ENCODE data around the gene NUDT14. TPM values are rescaled to one million over a fixed set of nuclear protein-coding genes. Genes with fewer than 3 reads are reported as not detected.

Gene NUDT14
- total RNA-seq, 1 donor from 2014 or later: 39.1 TPM

DNA sequence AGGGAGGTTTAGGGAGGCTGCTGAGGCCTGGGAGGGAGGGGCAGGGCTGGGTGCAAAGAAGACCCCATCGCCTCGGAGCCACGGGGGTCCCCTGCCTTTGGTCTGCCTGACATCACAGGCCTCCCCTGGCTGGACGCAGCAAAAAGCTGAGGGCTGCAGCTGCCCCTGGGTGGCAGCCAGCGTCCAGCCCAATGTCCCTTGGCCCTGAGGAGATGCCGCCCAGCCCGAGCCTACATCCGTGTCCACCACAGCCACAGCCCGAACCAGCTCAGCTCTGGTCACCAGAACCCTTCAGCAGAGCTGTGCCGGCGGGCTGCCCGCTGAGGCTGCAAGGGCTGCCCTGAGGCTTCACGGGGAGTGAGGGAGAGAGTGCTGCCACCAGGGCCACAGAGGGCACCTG, 1.9 kb downstream of the NUDT14 start:
- no peak for DNase-seq (ENCODE audit: extremely low spot score, unreplicated experiment)
- Mint-ChIP-seq H3K4me1 (ENCODE audit: unreplicated experiment) (peaks cover 7% of the 10 kb centered on the region), H3K4me3 (ENCODE audit: unreplicated experiment) (no peak overlapping the region), H3K36me3 (ENCODE audit: unreplicated experiment) (no peaks in the 10 kb centered on the region), H3K27ac (ENCODE audit: unreplicated experiment) (no peak overlapping the region), H3K9me3 (ENCODE audit: unreplicated experiment) (no peaks in the 10 kb centered on the region), H3K27me3 (ENCODE audit: unreplicated experiment) (peaks cover 3% of the 10 kb centered on the region)
- TF ChIP-seq, protein P1, sequence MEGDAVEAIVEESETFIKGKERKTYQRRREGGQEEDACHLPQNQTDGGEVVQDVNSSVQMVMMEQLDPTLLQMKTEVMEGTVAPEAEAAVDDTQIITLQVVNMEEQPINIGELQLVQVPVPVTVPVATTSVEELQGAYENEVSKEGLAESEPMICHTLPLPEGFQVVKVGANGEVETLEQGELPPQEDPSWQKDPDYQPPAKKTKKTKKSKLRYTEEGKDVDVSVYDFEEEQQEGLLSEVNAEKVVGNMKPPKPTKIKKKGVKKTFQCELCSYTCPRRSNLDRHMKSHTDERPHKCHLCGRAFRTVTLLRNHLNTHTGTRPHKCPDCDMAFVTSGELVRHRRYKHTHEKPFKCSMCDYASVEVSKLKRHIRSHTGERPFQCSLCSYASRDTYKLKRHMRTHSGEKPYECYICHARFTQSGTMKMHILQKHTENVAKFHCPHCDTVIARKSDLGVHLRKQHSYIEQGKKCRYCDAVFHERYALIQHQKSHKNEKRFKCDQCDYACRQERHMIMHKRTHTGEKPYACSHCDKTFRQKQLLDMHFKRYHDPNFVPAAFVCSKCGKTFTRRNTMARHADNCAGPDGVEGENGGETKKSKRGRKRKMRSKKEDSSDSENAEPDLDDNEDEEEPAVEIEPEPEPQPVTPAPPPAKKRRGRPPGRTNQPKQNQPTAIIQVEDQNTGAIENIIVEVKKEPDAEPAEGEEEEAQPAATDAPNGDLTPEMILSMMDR (IDR thresholded peaks at IDR 0.05): no peak

DNA sequence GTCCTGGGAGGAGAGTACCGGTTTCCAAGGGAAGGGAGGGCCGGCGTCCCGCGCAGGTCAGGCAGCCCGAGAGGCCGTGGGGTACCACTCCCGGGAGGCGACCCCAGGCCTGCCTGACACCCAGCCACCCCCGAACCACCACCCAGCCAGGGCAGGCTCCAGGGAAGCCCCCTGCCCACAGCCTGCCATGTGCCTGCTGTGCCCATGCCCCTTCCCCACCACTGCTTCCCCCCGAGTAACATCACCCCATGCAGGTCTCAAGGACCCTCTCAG, 2.3 kb downstream of the NUDT14 start:
- Mint-ChIP-seq H3K4me1 (ENCODE audit: unreplicated experiment) (peaks cover 7% of the 10 kb centered on the region), H3K27ac (ENCODE audit: unreplicated experiment) (no peak overlapping the region), H3K4me3 (ENCODE audit: unreplicated experiment) (no peak overlapping the region), H3K36me3 (ENCODE audit: unreplicated experiment) (no peaks in the 10 kb centered on the region), H3K27me3 (ENCODE audit: unreplicated experiment) (peaks cover 3% of the 10 kb centered on the region), H3K9me3 (ENCODE audit: unreplicated experiment) (no peaks in the 10 kb centered on the region)
- no peak for DNase-seq (ENCODE audit: extremely low spot score, unreplicated experiment)
- TF ChIP-seq, protein P1 (IDR thresholded peaks at IDR 0.05): no peak

- H3K9me3 Mint-ChIP-seq (ENCODE audit: unreplicated experiment): no peaks in the 10 kb centered on the region
- no peaks in the 10 kb centered on the region for H3K36me3 Mint-ChIP-seq (ENCODE audit: unreplicated experiment)
- H3K4me1 Mint-ChIP-seq (ENCODE audit: unreplicated experiment): peaks cover 7% of the 10 kb centered on the region
- no peak for DNase-seq (ENCODE audit: extremely low spot score, unreplicated experiment)
- H3K27ac Mint-ChIP-seq (ENCODE audit: unreplicated experiment): no peak overlapping the region
- no peak overlapping the region for H3K4me3 Mint-ChIP-seq (ENCODE audit: unreplicated experiment)
- peaks cover 3% of the 10 kb centered on the region for H3K27me3 Mint-ChIP-seq (ENCODE audit: unreplicated experiment)
- TF ChIP-seq, protein P1 (IDR thresholded peaks at IDR 0.05): no peak
These were observed 2.8 kb downstream of the NUDT14 start for GRCh38 chr14:105178069-105178867.

GRCh38 chr14:105177082-105177481, 4.0 kb downstream of the NUDT14 start:
- H3K4me3 Mint-ChIP-seq (ENCODE audit: unreplicated experiment): no peak overlapping the region
- TF ChIP-seq, protein P1 (IDR thresholded peaks at IDR 0.05): no peak
- H3K27me3 Mint-ChIP-seq (ENCODE audit: unreplicated experiment): peaks cover under 1% of the 10 kb centered on the region
- H3K4me1 Mint-ChIP-seq (ENCODE audit: unreplicated experiment): peaks cover 4% of the 10 kb centered on the region
- no peak for DNase-seq (ENCODE audit: extremely low spot score, unreplicated experiment)
- H3K36me3 Mint-ChIP-seq (ENCODE audit: unreplicated experiment): no peaks in the 10 kb centered on the region
- H3K27ac Mint-ChIP-seq (ENCODE audit: unreplicated experiment): no peak overlapping the region
- no peaks in the 10 kb centered on the region for H3K9me3 Mint-ChIP-seq (ENCODE audit: unreplicated experiment)

DNA sequence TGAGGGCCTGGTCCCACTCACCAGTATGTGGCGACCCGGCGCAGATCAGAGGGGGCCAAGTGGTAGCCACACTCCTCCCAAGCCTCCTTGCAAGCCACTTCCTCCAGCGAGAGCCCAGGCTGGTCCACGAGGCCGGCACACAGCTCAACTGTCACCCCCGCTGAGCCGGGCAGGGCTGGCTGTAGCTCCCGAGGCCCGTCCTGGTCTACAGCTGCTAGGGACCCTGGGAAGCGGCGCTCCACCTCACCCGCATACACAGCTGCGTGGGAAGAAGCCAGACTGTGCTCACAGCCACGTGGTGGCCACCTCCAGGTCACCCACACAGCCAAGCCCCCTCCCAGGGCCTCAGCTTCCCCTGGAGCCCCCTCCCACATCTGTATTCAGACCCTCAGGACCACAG, 4.6 kb downstream of the NUDT14 start:
- H3K9me3 Mint-ChIP-seq (ENCODE audit: unreplicated experiment): no peaks in the 10 kb centered on the region
- no peaks in the 10 kb centered on the region for H3K36me3 Mint-ChIP-seq (ENCODE audit: unreplicated experiment)
- H3K27ac Mint-ChIP-seq (ENCODE audit: unreplicated experiment): no peak overlapping the region
- H3K4me3 Mint-ChIP-seq (ENCODE audit: unreplicated experiment): no peak overlapping the region
- no peaks in the 10 kb centered on the region for H3K27me3 Mint-ChIP-seq (ENCODE audit: unreplicated experiment)
- H3K4me1 Mint-ChIP-seq (ENCODE audit: unreplicated experiment): peaks cover 4% of the 10 kb centered on the region
- TF ChIP-seq, protein P1 (IDR thresholded peaks at IDR 0.05): no peak
- DNase-seq (ENCODE audit: extremely low spot score, unreplicated experiment): no peak
